ENCODE data around the gene PHPT1. TPM values are rescaled to one million over a fixed set of nuclear protein-coding genes. Genes with fewer than 3 reads are reported as not detected.
"Not testable (repeated sequence)": the region's sequence is repeated elsewhere in the genome, so short reads cannot be mapped to it uniquely, and the experiment has no call there.

Gene PHPT1
- total and polyA plus RNA-seq, 2 donors: 43.9 to 105 TPM

- H3K27ac ChIP-seq (ENCODE audit: low read depth): no peak overlapping the region
- no peak for DNase-seq (ENCODE audit: extremely low spot score)
- no peaks in the 10 kb centered on the region for H3K36me3 ChIP-seq (ENCODE audit: insufficient read depth)
- no peak overlapping the region for H3K4me3 ChIP-seq (ENCODE audit: low read depth, low read length)
- H3K4me1 ChIP-seq (ENCODE audit: insufficient read depth): no peaks in the 10 kb centered on the region
- 19% methylated on average over 9 of the region's 9 CpGs for WGBS
Observed at GRCh38 chr9:136881691-136882108, 32.5 kb downstream of the PHPT1 start.

GRCh38 chr9:136882109-136882946, 33.1 kb downstream of the PHPT1 start:
- Histone ChIP-seq H3K4me1 (ENCODE audit: insufficient read depth) (no peaks in the 10 kb centered on the region), H3K27ac (ENCODE audit: low read depth) (no peak overlapping the region), H3K36me3 (ENCODE audit: insufficient read depth) (no peaks in the 10 kb centered on the region), H3K4me3 (ENCODE audit: low read depth, low read length) (no peak overlapping the region)
- WGBS: 60% methylated on average over 19 of the region's 19 CpGs
- no peak for DNase-seq (ENCODE audit: extremely low spot score)

GRCh38 chr9:136882947-136883283, 33.7 kb downstream of the PHPT1 start:
- 86% methylated on average over 9 of the region's 9 CpGs for WGBS
- H3K4me1 ChIP-seq (ENCODE audit: insufficient read depth); H3K4me3 ChIP-seq (ENCODE audit: low read depth, low read length); H3K27ac ChIP-seq (ENCODE audit: low read depth); DNase-seq (ENCODE audit: extremely low spot score); H3K36me3 ChIP-seq (ENCODE audit: insufficient read depth): not testable (repeated sequence)

GRCh38 chr9:136883670-136884069, 34.5 kb downstream of the PHPT1 start:
- 87% methylated on average over 10 of the region's 10 CpGs for WGBS
- H3K36me3 ChIP-seq (ENCODE audit: insufficient read depth); H3K4me3 ChIP-seq (ENCODE audit: low read depth, low read length); H3K27ac ChIP-seq (ENCODE audit: low read depth); H3K4me1 ChIP-seq (ENCODE audit: insufficient read depth); DNase-seq (ENCODE audit: extremely low spot score): not testable (repeated sequence)

GRCh38 chr9:136885950-136886578, 36.9 kb downstream of the PHPT1 start, which contains the start of gene TRAF2:
Gene TRAF2, plus strand, starts transcription at chr9:136886516. Its CDS starts 12,225 bp downstream, at chr9:136898741.
- Histone ChIP-seq H3K27ac (ENCODE audit: low read depth) (peak within 1 kb of the TSS; percentile 18), H3K4me3 (ENCODE audit: low read depth, low read length) (peak within 1 kb of the TSS; percentile 98), H3K36me3 (ENCODE audit: insufficient read depth) (no peaks in the 10 kb centered on the region), H3K4me1 (ENCODE audit: insufficient read depth) (no peaks in the 10 kb centered on the region)
- DNase-seq (ENCODE audit: extremely low spot score): peak; percentile 88
- under 1% methylated on average over 88 of the region's 88 CpGs for WGBS

- Histone ChIP-seq H3K36me3 (ENCODE audit: insufficient read depth) (no peaks in the 10 kb centered on the region), H3K4me3 (ENCODE audit: low read depth, low read length) (peak overlapping the region; percentile 98), H3K4me1 (ENCODE audit: insufficient read depth) (no peaks in the 10 kb centered on the region), H3K27ac (ENCODE audit: low read depth) (peak overlapping the region; percentile 18)
- no peak for DNase-seq (ENCODE audit: extremely low spot score)
- 1% methylated on average over 76 of the region's 76 CpGs for WGBS
Observed at GRCh38 chr9:136886610-136887597, 37.7 kb downstream of the PHPT1 start.

- no peak for DNase-seq (ENCODE audit: extremely low spot score)
- no peaks in the 10 kb centered on the region for H3K4me1 ChIP-seq (ENCODE audit: insufficient read depth)
- WGBS: 85% methylated on average over 8 of the region's 8 CpGs
Observed at GRCh38 chr9:136888454-136888853, 39.2 kb downstream of the PHPT1 start.

GRCh38 chr9:136889858-136890257, 40.6 kb downstream of the PHPT1 start:
- Histone ChIP-seq H3K36me3 (ENCODE audit: insufficient read depth) (no peaks in the 10 kb centered on the region), H3K27ac (ENCODE audit: low read depth) (no peak overlapping the region), H3K4me3 (ENCODE audit: low read depth, low read length) (no peak overlapping the region), H3K4me1 (ENCODE audit: insufficient read depth) (no peaks in the 10 kb centered on the region)
- WGBS: 95% methylated on average over 42 of the region's 42 CpGs
- no peak for DNase-seq (ENCODE audit: extremely low spot score)

More at GRCh38 chr9:136888454-136888853, 39.2 kb downstream of the PHPT1 start:
- H3K4me3 ChIP-seq (ENCODE audit: low read depth, low read length): no peak overlapping the region
- no peaks in the 10 kb centered on the region for H3K36me3 ChIP-seq (ENCODE audit: insufficient read depth)
- no peak overlapping the region for H3K27ac ChIP-seq (ENCODE audit: low read depth)

- Histone ChIP-seq H3K4me1 (ENCODE audit: insufficient read depth) (no peaks in the 10 kb centered on the region), H3K27ac (ENCODE audit: low read depth) (no peak overlapping the region), H3K4me3 (ENCODE audit: low read depth, low read length) (no peak overlapping the region), H3K36me3 (ENCODE audit: insufficient read depth) (no peaks in the 10 kb centered on the region)
- no peak for DNase-seq (ENCODE audit: extremely low spot score)
- 87% methylated on average over 13 of the region's 13 CpGs for WGBS
Observed at GRCh38 chr9:136890661-136891060, 41.5 kb downstream of the PHPT1 start.

- Histone ChIP-seq H3K36me3 (ENCODE audit: insufficient read depth) (no peaks in the 10 kb centered on the region), H3K4me1 (ENCODE audit: insufficient read depth) (no peaks in the 10 kb centered on the region), H3K27ac (ENCODE audit: low read depth) (no peak overlapping the region), H3K4me3 (ENCODE audit: low read depth, low read length) (no peak overlapping the region)
- WGBS: 85% methylated on average over 11 of the region's 11 CpGs
- DNase-seq (ENCODE audit: extremely low spot score): no peak
Observed at GRCh38 chr9:136896027-136896426, 46.8 kb downstream of the PHPT1 start.

GRCh38 chr9:136898483-136899100, 49.4 kb downstream of the PHPT1 start:
- no peak overlapping the region for H3K4me3 ChIP-seq (ENCODE audit: low read depth, low read length)
- 95% methylated on average over 21 of the region's 21 CpGs for WGBS
- DNase-seq (ENCODE audit: extremely low spot score): no peak

GRCh38 chr9:136899196-136899595, 50.0 kb downstream of the PHPT1 start:
- no peak overlapping the region for H3K27ac ChIP-seq (ENCODE audit: low read depth)
- no peaks in the 10 kb centered on the region for H3K36me3 ChIP-seq (ENCODE audit: insufficient read depth)
- WGBS: 67% methylated on average over 9 of the region's 9 CpGs
- DNase-seq (ENCODE audit: extremely low spot score): no peak
- H3K4me3 ChIP-seq (ENCODE audit: low read depth, low read length): no peak overlapping the region
- no peaks in the 10 kb centered on the region for H3K4me1 ChIP-seq (ENCODE audit: insufficient read depth)

More at GRCh38 chr9:136898483-136899100, 49.4 kb downstream of the PHPT1 start:
- H3K4me1 ChIP-seq (ENCODE audit: insufficient read depth): no peaks in the 10 kb centered on the region
- H3K36me3 ChIP-seq (ENCODE audit: insufficient read depth): no peaks in the 10 kb centered on the region
- no peak overlapping the region for H3K27ac ChIP-seq (ENCODE audit: low read depth)

GRCh38 chr9:136900556-136900955, 51.3 kb downstream of the PHPT1 start:
- Histone ChIP-seq H3K4me3 (ENCODE audit: low read depth, low read length) (no peak overlapping the region), H3K36me3 (ENCODE audit: insufficient read depth) (no peaks in the 10 kb centered on the region), H3K27ac (ENCODE audit: low read depth) (no peak overlapping the region), H3K4me1 (ENCODE audit: insufficient read depth) (no peaks in the 10 kb centered on the region)
- DNase-seq (ENCODE audit: extremely low spot score): no peak
- WGBS: 94% methylated on average over 10 of the region's 10 CpGs
